ENCODE data around the gene PLPPR3. TPM values are rescaled to one million over a fixed set of nuclear protein-coding genes. Genes with fewer than 3 reads are reported as not detected.

PLPPR3 gene
- total RNA-seq, 2 donors from 2014 or later = 0.27 to 20.3 TPM

GRCh38 chr19:782878-783668 lies 38.7 kb downstream of the PLPPR3 start:
- intact Hi-C loops (cut with DNase I) = no loop called here
- 72% methylated on average over 30 of the region's 30 CpGs for WGBS

GRCh38 chr19:782185-782877 lies 39.4 kb downstream of the PLPPR3 start:
- Histone ChIP-seq H3K9me3 (no peaks in the 10 kb centered on the region), H3K27ac (peak overlapping the region in 1 of 2 donors; percentile 38), H3K4me1 (replicated peaks) (peaks cover 5% of the 10 kb centered on the region), H3K4me3 (peak overlapping the region; percentile 5 to 17), H3K36me3 (no peaks in the 10 kb centered on the region), H3K27me3 (replicated peaks; ENCODE audit: insufficient read depth) (no peaks in the 10 kb centered on the region)
- 23% methylated on average over 29 of the region's 29 CpGs for WGBS
- intact Hi-C loops (cut with DNase I) = no loop called here
- DNase-seq (ENCODE audit: low spot score) = no peak
- TF ChIP-seq, protein P1, sequence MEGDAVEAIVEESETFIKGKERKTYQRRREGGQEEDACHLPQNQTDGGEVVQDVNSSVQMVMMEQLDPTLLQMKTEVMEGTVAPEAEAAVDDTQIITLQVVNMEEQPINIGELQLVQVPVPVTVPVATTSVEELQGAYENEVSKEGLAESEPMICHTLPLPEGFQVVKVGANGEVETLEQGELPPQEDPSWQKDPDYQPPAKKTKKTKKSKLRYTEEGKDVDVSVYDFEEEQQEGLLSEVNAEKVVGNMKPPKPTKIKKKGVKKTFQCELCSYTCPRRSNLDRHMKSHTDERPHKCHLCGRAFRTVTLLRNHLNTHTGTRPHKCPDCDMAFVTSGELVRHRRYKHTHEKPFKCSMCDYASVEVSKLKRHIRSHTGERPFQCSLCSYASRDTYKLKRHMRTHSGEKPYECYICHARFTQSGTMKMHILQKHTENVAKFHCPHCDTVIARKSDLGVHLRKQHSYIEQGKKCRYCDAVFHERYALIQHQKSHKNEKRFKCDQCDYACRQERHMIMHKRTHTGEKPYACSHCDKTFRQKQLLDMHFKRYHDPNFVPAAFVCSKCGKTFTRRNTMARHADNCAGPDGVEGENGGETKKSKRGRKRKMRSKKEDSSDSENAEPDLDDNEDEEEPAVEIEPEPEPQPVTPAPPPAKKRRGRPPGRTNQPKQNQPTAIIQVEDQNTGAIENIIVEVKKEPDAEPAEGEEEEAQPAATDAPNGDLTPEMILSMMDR (IDR thresholded peaks at IDR 0.05) = no peak
- TF ChIP-seq POLR2A (IDR thresholded peaks at IDR 0.05) (no peak), POLR2AphosphoS5 (IDR thresholded peaks at IDR 0.05) (no peak)

More at GRCh38 chr19:782878-783668, 38.7 kb downstream of the PLPPR3 start:
- Histone ChIP-seq H3K27me3 (replicated peaks; ENCODE audit: insufficient read depth) (no peaks in the 10 kb centered on the region), H3K9me3 (no peaks in the 10 kb centered on the region), H3K27ac (peak overlapping the region in 1 of 2 donors; percentile 38), H3K4me1 (replicated peaks) (peaks cover 5% of the 10 kb centered on the region), H3K4me3 (peak overlapping the region; percentile 5 to 17), H3K36me3 (no peaks in the 10 kb centered on the region)
- TF ChIP-seq, protein P1 (IDR thresholded peaks at IDR 0.05) = no peak
- TF ChIP-seq POLR2AphosphoS5 (IDR thresholded peaks at IDR 0.05) (no peak), POLR2A (IDR thresholded peaks at IDR 0.05) (no peak)
- no peak for DNase-seq (ENCODE audit: low spot score)

GRCh38 chr19:781800-782184 lies 40.0 kb downstream of the PLPPR3 start:
- Histone ChIP-seq H3K9me3 (no peaks in the 10 kb centered on the region), H3K36me3 (no peaks in the 10 kb centered on the region), H3K27me3 (replicated peaks; ENCODE audit: insufficient read depth) (no peaks in the 10 kb centered on the region), H3K4me3 (no peak overlapping the region), H3K27ac (no peak overlapping the region), H3K4me1 (replicated peaks) (peaks cover 5% of the 10 kb centered on the region)
- 90% methylated on average over 17 of the region's 19 CpGs for WGBS
- intact Hi-C loops (cut with DNase I) = no loop called here
- TF ChIP-seq, protein P1 (IDR thresholded peaks at IDR 0.05) = no peak
- TF ChIP-seq POLR2A (IDR thresholded peaks at IDR 0.05) (no peak), POLR2AphosphoS5 (IDR thresholded peaks at IDR 0.05) (no peak)
- no peak for DNase-seq (ENCODE audit: low spot score)

- Histone ChIP-seq H3K4me1 (replicated peaks) (peaks cover 5% of the 10 kb centered on the region), H3K27ac (no peak overlapping the region), H3K27me3 (replicated peaks; ENCODE audit: insufficient read depth) (no peaks in the 10 kb centered on the region), H3K4me3 (no peak overlapping the region), H3K36me3 (no peaks in the 10 kb centered on the region), H3K9me3 (no peaks in the 10 kb centered on the region)
- 93% methylated on average over 15 of the region's 15 CpGs for WGBS
- no peak for DNase-seq (ENCODE audit: low spot score)
- intact Hi-C loops (cut with DNase I) = no loop called here
- TF ChIP-seq, protein P1 (IDR thresholded peaks at IDR 0.05) = no peak
- TF ChIP-seq POLR2AphosphoS5 (IDR thresholded peaks at IDR 0.05) = no peak
- no peak for TF ChIP-seq POLR2A (IDR thresholded peaks at IDR 0.05)
These were observed 40.8 kb downstream of the PLPPR3 start for GRCh38 chr19:780935-781334.
